ENCODE measurements around the gene C9orf40.
A peak's percentile ranks its signal among the peaks of the same experiment; 100 is the strongest.

C9orf40 gene

DNA sequence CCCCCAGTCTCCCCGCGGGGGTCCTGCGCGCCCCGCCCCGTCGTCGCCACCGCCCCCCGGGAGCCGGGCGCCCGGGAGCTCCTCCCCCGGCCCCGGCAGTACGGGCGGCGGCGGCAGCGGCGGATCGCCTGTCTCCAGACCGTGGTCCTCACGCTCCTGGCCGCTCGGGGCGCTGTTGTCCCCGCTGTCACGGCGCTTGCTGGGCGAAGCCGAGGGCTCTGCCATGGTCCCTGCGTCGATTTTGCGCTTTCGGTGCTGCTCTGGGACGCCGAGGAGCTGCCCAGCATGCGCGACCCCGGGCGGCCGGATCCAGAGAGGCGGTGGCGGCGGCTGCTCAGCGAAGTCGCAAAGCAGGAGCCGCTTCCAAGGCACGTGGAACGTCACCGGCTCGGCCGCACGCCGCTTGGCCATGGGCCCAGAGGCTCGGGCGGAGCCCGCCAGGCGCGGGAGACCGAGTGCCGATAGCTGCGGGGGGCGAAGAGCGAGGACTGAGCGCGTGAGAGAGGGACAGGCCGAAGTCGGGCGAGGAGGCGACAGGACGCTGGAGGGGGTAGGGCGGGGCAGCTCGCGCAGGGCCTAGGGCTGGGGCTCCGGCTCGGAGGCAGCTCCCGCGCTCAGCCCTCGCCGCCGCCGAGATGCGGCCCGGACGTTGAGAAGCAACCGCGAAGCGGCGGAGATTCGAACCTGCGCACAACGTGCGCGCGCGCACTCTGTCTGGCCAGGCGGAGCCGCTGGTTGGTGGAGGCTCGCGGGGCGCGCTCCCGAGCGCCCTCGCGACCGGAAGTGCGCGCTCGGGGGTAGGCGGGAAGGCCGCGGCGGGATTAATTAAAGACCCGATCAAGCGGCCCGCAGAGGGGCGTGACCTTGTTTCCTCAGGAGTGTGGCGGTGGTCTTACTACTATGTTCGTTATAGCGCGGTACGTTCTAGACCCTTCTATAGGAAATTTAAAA lies at the start of gene C9orf40:
C9orf40 (minus strand) TSS at position 712 of the 951 bp plus-strand sequence; CDS start at position 411, 301 bp downstream.
- DNase-seq (peak; percentile 93), ATAC-seq (peak; percentile 94)

DNA sequence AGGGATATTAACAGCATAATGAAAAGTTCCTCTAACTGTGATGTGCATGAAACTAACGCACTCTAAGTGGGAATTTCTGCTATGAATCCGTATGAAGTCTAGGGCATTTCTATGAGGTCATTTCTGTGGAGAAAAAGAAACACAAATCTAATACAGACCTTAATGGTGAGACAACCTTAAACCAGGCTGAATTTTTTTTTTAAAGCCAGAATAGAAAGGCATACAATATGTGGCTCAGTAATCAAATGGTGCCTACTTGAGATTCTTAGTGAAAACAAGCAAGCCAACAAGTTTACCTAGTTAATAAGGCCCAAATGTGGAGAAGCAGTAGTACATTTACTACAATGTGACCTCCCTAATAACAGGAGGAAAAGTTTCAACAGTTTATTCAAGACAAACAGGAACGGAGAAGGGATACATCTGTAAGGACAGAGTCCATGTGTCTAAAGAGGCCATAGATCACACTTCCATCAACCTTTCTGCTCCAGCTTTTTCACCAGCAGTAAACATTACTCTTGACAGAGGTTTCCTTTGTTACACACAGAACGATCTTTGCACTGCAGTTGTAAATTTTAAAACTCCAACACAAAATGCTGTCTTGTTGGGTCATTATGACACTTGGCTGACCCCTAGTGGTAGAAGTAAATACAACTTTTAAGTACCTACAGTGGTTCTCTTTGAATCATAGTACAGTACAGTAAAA lies 49.2 kb upstream of the C9orf40 start:
- ATAC-seq = peak; percentile 83
- no peak for DNase-seq

DNA sequence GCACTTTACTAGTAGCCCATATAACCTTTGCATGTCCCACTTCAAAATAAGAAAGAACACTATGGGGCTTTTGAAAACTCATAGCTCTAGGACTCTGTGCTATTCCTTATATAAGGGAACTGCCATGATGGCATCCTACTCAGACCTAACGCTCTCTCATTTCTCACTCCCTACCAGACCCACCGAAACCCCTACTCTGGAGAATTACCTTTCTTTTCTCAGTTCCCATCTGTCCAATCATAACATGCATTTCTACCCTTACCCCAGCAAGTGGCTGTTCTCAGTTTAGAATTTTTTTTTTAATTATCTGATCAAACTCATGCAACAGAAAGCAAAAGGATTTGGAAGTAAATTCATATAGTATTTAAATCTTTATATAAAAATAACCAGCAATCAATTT lies 48.1 kb upstream of the C9orf40 start:
- no peak for DNase-seq
- ATAC-seq = no peak

GRCh38 chr9:74985041-74985440 lies 32.3 kb upstream of the C9orf40 start:
- no peak for ATAC-seq
- DNase-seq = no peak

DNA sequence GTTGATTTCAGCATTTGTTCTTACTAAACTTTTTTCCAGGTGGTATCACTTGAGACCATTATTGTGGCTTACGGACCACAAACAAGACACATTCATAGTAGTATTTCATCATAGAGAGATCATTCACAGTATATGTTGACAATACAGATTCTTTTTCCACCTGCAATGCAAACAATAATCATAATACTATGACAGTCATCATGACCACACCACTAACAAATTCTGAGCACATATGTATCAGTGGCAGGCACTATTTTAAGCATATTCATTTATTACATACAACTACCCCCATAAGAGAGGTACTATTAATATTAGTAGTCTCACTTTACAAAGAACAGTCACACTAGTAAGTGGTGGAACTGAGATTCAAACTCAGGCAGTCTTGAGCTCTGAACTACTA lies 31.0 kb upstream of the C9orf40 start:
- no peak for ATAC-seq
- no peak for DNase-seq

- ATAC-seq = no peak
These were observed 27.1 kb upstream of the C9orf40 start for GRCh38 chr9:74979844-74980243.

GRCh38 chr9:74977287-74977686 lies 24.6 kb upstream of the C9orf40 start:
- DNase-seq (no peak), ATAC-seq (no peak)

More at GRCh38 chr9:74979844-74980243, 27.1 kb upstream of the C9orf40 start:
- DNase-seq = no peak

DNA sequence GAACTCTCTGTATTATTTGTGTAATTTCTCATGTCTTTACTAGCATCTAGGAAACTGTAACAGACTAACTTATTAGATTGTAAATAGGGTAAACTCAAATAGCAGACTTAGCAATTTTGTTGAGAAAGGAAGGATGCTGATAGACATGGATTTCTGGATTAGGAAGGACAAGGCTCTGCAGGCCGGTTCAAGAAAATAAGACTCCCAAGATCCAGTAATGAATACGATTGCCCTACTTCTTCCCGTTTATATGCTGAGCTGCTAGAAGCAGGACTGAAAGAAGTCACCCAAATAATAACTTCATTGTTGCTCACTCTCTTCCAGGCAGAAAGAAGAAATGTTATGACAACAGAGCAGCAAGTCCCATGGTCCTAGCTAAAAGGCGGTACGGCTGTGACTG lies 22.8 kb upstream of the C9orf40 start:
- no peak for ATAC-seq

GRCh38 chr9:74974558-74974957 lies 21.8 kb upstream of the C9orf40 start:
- ATAC-seq (no peak), DNase-seq (no peak)

More for the DNA sequence above, 22.8 kb upstream of the C9orf40 start:
- no peak for DNase-seq

DNA sequence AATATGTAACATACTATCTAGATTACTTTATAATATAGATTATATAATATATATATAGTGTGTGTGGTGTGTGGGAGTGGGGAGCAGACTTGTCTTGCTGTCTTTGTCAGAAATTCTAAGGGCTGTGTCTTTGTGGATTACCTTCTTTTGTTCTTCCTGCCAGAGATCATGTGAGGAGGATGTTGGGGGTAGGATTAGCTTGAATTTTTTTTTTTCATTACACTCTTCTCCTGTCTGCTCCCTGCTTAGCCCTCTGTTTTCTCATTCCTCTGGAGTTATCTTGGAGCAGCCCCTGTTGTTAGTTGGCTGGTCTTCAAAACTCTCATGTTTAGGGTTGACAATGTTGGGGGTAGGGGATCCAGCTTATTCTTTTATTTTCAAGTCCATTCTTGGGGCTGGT lies 21.0 kb upstream of the C9orf40 start:
- DNase-seq (no peak), ATAC-seq (no peak)

- no peak for DNase-seq
- ATAC-seq = no peak
These were observed 10.3 kb upstream of the C9orf40 start for GRCh38 chr9:74963056-74963455.

DNA sequence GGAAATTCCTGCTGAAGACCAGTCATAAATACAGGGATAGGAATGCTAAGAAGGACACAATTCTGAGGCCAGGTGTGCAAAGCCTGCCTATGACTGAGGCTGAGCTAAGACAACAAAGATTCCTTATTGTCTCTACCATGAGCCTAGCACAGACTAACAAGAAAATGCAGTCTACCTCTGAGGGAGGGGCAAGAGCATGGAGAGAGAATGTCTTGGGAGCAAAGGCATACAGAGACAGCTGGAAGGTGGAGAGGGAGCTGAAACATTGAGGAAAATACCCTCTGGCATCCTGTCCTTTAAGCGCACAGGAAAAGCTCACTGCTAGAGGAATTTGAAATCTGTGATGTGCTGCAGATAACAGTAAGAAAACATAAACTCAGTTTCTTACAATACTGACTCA lies 8.8 kb upstream of the C9orf40 start:
- no peak for DNase-seq
- no peak for ATAC-seq

DNA sequence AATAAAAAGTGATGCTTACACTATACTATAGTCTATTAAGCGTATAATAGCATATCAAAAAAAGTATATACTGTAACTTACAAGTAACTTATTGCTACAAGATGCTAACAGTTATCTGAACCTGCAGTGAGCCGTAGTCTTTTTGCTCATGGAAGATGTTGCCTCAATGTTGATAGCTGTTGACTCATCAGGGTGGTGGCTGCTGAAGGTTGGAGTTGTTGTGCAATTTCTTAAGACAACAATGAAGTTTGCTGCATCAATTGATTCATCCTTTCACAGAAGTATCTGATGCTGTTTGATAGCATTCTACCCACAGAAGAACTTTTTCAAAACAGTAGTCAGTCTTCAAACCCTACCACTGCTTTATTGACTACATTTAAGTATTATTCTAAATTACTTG lies 7.8 kb upstream of the C9orf40 start:
- ATAC-seq = no peak
- DNase-seq = no peak

DNA sequence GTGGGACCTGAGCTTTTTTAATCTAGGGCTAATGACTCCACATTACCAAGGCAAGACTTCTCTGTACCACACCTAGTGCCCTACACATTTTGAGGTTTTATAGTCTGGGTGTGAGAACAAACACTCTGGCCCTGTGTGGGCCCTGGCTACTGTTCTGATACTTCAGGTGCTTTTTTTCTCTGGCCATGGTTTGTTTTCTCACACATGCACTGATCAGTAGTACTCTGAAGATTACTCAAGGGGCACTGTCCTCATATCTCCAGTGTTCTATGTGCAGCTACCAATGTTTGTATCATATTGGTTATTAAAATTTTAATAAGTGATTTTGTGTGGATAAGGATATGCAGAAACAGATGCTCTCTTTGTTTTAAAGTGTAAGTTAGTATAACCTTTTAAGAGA lies 5.9 kb upstream of the C9orf40 start:
- DNase-seq = no peak
- ATAC-seq = no peak

DNA sequence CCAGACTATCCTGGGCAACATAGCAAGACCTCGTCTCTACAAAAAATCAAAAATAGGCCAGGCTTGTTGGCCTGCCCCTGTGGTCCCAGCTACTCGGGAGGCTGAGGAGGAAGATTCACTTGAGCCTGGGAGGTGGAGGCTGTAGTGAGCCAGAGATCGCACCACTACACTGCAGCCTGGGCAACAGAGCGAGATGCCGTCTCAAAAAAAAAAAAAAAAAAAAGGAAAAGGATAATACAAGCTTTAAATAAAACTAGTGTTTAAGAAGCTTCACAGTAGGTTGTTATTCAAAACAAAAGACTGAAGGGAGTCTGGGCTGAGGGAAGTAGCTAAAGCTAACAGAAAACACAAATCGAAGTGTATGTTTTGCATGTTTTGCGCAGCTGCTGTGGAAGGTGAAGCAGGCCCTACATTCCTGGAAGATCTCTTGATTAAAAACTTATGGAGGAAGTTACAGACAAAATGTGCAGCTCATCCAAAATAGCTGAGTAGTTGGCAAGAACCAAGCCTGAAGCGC lies 581 bp upstream of the C9orf40 start:
- DNase-seq (no peak), ATAC-seq (no peak)

DNA sequence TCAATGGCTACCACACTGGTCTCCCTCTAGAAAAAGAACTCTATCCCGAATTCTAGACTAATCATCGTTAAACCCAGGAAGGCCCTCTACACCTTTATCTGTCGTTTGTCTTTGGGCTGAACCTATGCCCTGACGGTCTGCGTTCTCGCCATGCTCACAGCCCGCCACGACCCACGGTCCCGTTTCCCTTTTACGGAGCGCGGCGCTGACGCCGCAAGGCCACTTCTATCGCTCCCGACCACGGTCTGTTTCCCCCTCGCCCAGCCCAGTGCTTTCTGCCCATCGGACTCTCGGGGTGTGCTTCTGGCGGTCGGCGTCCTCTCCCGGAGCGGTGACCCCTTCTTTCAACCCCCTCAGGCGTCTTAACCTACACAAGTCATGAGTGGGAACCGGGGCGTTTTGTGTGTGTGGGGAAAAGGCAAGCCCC lies 974 bp downstream of the C9orf40 start:
- DNase-seq (peak; percentile 56), ATAC-seq (peak; percentile 24)

DNA sequence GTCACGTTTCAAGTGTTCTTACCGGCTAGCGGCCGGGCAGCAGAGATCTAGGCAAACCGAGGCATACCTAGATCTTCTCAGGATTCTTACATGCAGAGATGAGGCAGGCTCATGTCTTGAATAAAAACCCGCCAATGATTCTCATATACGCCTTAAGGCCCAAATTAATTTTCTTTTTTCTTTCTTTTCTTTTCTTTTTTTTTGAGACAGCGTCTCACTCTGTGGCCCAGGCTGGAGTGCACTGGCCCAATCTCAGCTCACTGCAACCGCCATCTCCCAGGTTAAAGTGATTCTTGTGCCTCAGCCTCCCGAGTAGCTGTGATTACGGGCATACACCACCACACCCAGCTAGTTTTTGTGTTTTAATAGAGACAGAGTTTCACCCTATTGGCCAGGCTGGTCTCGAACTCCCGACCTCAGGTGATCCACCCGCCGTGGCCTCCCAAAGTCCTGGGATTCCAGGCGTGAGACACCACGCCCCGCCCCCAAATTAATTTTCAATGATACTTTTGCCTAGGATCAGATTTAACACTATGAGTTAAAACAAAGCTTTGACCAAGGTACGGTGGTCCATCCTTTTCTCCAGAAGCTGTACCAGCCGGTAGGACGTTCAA lies 1.5 kb downstream of the C9orf40 start:
- no peak for ATAC-seq
- no peak for DNase-seq

GRCh38 chr9:74949859-74950855 lies 2.6 kb downstream of the C9orf40 start:
- no peak for DNase-seq
- ATAC-seq = no peak

GRCh38 chr9:74948937-74949336 lies 3.8 kb downstream of the C9orf40 start:
- no peak for DNase-seq
- ATAC-seq = no peak

GRCh38 chr9:74946686-74947085 lies 6.0 kb downstream of the C9orf40 start:
- DNase-seq (no peak), ATAC-seq (no peak)

GRCh38 chr9:74942801-74943200 lies 9.9 kb downstream of the C9orf40 start:
- DNase-seq (peak; percentile 37), ATAC-seq (peak; percentile 83)

Data from stimulated activated naive CD8-positive, alpha-beta T cell treated with anti-CD3 and anti-CD28 coated beads, Interleukin-15, Interleukin-2, amounts not matched to agents 100 U/mL and 50 U/mL, for 24 hours (primary cell).